GM21515 (cell line): Measurements from ENCODE around the gene DNAI7.

Experiments used
- ATAC-seq: cut with Tn5 transposase; IDR thresholded peaks from one replicate; pipeline ENCODE4 v1.9.1; 2021; ENCODE audit not compliant: unreplicated experiment

Gene DNAI7

DNA sequence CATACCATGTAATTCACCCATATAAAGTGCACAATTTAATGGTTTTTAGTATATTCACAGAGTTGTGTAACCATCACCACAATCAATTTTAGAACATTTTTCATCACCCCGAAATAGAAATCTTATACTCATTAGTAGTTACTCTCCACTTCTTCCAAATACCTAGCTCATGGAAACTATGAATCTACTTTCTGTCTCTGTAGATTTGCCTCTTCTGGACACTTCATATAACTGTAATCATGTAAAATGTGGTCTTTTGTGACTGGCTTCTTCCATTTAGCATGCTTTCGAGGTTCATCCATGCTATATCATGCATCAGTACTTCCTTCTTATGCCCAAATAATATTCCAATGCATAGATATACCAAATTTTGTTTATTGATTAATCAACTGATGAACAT, 10.8 kb downstream of the DNAI7 start:
- ATAC-seq: no peak

DNA sequence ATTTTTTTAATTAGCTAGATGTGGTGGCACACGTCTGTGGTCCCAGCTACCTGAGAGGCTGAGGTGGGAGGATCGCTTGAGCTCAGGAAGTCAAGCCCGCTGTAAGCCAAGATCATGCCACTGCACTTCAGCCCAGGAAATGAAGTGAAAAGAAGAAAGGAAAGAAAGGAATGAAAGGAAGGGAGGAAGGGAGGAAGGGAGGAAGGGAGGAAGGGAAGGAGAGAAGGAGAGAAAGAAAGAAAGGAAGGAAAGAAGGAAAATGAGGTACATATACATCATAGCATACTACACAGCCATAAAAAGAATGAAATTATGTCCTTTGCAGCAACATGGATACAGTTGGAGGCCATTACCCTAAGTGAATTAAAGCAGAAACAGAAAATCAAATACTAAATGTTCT, 12.2 kb downstream of the DNAI7 start:
- ATAC-seq: no peak

DNA sequence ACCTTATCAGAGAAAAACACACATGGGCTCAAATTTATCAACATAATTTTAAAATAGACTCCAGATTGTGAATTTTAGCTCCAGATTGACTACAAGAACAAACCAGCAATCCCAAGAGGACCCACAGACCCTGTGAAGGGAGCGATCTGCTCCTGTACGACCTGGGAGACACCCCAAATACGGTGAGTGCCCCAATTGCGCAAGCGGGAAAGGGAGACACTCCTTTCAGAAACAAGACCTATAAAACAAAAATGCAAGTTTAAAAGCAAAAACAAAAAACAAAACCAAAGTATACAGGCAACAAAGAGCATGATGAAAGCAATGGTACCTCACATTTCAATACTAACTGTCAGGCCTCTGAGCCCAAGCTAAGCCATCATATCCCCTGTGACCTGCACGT, 32.1 kb downstream of the DNAI7 start:
- no peak for ATAC-seq

DNA sequence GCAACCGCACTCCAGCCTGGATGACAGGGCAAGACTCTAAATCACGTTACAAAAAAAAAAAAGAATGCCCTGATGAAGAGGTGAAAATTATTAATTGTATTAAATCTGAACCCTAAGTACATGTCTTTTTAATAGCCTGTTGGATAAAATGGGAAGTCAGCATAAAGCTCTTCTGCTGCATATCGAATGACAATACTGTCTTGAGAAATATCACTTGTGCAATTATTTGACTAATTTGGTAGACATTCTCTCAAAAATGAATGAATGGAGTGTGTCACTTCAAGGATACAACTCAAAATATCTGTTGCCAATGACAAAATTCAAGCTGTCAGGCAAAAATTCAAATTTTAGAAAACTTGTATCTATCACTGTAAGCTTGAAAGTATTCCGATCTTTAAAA, 38.9 kb downstream of the DNAI7 start:
- no peak for ATAC-seq

DNA sequence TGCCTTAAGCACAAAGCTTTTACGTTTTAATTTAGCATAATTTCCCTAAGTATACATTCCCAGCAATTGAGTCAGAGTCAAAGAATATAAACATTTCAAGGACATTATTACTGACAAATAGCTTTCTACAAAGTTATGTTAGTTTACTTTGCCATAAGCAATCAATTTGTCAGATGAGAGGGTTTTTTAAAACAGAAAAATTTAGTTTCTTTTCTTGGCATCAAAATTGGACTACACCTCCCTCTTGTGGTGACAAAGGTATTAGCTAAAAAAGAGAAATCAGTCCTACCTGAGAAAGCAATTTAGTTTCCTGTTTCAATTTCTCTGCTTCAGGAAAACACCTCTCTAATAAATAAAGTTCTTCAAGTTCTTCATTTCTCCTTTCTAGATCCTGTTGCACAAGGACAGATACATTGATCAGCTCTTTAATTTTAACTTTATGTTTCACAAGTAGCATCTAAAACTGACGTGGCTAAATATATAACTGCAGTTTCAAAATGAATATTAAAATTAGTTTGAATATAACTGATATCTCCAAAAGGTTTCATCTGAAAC, 39.9 kb downstream of the DNAI7 start:
- peak; percentile 53 for ATAC-seq

DNA sequence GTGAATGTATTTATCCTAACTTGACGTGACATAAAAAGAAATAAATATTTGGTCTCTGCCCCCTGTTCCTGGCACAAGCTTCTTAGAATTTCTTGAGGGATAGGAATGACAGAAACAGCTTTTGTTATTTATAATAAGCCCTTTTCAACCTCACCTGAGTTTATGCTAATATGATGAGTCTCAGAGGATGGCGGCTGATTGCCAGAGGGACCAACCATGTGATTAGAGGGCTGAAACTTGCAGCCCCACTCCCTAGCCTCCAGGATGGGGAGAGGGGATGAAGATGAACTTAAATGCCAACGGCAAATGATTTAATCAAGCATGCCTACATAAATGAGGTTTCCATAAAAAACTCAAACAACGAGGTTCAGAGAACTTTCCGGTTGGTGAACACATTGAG, 42.9 kb downstream of the DNAI7 start:
- ATAC-seq: no peak

DNA sequence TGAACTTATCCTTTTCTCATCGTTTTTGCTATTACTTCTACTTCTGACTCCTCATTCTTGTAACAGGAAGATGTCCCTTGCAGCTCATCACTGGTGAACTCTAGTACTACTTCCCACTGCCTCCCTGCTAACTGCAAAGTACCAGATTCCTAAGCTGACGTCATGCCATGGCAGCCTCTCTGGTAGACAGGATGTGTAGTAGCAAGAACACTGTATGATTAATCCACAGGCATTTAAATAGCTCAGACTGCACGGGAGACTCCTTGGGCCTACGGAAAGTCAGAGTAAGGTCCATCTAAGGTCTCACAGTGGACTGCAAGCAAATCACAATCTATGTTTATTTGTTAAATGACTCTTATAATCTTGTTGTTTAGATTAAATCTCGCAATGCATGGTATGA, 43.5 kb downstream of the DNAI7 start:
- ATAC-seq: no peak

DNA sequence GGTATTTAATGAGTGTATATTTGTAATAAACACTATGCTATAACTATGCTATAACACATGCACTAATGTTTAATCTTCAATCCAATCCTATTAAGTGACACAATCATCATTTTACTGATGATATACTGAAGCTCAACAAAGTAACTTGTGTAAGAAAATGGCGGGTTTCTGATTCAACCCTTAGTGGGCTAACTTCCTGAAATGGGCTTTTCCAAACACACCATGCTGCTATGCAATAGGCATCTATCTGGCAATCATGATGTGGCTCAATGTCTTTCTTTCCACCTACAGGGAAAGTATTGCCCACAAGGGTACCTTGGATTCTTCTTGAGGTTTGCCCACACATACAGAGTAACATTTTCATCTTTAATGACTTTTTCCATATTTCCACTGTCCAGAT, 48.3 kb downstream of the DNAI7 start:
- ATAC-seq: no peak

DNA sequence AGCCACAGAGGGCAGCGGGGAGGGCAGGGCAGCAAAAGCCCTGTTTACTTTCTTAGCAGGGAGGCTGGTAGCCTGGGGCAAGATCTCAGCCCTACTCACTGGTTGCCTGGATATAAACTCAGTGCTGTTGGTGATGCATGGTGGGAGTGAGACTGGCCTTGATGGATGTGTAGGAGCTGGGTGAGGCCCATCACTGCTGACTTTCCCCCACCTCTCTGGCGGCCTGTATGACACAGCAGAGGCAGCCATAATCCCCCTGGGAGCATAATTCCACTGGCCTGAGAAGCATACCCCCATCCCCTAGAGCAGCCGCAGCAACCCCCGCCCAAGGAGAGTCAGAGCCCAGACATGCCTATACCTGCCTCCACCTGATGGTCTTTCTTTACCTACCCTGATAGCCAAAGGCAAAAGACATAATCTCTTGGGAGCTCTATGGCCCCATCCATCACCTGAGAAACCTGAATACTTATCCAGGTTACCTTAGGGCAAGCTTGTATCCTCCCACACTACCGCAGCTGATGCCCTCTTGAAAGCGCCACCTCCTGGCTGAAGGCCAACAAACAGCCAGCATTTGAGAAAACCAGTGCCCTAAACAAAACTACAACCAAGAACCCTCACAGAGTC, 59.3 kb downstream of the DNAI7 start:
- ATAC-seq: no peak

DNA sequence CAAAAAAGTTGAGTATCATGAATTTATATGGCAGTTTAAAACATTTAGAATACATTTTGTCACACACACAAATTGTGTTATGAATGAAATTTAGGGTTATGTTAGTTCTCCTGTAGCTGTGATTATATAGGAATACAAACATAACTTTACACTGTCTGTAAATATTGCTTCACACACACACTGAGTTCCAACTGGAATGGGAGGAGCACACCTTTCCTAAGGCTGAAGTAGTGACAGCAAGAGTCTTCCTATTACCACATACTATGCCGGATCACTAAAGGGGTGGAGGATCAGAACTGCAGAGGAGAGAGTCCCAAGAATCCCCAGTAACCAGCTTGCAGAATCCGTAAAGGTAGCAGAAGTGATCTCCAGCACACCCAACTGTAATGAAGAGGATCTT, 63.7 kb downstream of the DNAI7 start:
- ATAC-seq: no peak

DNA sequence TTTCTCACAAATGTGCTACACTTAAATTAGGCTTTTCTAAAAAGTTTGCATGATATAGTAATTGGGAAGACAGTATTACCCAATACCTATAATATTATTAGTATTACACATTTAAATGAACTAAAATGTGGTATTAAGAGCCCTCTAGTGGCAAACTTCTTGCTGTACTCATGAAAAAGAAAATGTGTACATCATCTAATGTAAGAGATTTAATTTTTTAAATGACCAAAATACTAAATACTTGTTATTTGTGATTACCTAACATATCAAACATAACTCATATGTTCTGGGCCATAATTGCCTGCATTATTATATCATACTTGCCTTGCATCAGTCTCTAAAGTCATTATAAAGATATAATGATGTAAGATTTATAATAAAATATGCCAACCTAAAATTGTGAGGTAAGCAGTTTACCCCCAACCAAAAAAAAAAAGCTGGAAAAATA, 64.2 kb downstream of the DNAI7 start:
- ATAC-seq: no peak

DNA sequence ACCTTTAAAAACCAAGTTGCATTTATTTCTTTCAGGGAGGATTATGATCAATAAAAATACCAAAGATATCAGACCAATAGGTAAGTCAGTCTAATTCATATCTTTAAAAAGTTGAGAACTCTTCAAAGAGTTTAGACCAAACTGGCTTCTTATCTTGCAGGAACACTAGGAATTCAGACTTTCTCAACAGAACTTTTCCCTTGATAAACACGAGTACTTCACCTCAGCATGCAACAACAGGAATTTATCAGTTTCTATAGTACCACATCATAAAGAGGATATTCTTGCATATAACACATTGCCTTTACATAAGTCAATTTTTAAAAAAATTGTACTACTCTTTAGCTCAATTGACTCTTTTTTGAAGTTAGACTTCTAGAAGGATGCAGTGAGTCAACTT, 68.2 kb downstream of the DNAI7 start:
- ATAC-seq: no peak

DNA sequence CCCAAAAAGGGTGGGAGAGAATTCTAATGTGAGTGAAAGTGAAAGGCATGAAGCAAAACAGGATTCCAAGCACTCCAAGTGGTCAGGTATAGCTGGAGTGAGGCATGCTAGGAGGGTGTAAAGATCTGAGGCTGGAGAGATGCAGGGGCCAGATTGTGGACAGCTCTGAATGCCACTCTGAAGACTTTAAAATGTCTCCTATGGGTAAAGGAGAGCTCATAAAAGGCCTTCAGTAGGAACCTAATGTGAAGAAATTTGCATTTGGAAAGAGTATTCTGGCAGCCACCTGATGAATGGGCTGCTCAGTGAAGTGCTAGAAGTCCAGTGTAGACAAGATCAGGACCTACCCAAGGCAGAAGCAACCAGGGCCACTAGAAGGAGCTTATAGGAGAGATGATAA, 68.9 kb downstream of the DNAI7 start:
- ATAC-seq: no peak

DNA sequence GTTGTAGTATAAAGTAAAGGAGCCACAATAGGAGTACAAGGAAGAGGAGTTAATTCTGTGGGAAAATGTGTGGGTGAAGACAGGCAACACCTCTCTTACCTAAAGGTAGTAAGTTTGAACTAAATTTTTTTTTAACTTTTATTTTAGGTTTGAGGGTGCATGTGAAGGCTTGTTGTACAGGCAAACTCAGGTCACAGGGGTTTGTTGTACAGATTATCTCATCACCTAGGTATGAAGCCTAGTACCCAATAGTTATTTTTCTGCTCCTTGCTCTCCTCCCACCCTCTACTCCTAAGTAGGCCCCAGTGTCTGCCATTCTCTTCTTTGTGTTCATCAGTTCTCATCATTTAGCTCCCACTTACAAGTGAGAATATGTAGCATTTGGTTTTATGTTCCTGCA, 70.5 kb downstream of the DNAI7 start:
- no peak for ATAC-seq

DNA sequence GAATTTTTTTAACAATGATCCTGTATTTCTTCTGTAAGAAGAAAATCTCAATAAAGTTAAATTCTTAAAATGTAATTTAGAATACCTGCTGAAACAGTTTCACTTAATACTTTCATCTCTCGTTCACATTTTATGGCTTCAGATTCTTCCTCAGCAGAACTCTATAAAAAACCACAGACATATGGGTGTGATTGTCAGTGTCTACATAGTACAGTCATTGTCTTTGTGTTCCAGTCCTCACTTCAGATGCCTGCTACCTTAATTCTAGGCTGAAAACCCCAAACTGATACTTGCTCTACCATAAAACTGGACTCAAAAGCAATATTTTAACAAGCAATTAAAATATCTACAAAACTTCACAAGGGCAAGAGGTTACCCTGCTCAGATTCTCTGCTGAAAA, 71.8 kb downstream of the DNAI7 start:
- no peak for ATAC-seq

DNA sequence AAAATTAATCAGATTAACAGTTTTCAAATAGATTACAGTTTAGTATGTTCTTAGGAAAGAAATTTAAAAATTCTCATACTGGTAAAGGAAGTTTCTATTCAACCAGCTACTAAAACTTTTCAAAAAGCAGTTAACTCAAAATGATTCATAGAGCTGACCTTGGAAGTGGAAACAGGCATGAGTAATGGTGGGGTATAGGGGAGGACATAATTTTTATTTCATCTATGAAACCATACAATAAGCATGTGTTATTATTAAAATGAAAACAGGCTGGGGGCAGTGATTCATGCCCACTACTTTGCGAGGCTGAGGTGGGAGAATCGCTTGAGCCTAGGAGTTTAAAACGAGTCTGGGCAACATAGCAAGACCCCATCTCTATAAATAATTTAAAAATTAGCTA, 73.0 kb downstream of the DNAI7 start:
- no peak for ATAC-seq

DNA sequence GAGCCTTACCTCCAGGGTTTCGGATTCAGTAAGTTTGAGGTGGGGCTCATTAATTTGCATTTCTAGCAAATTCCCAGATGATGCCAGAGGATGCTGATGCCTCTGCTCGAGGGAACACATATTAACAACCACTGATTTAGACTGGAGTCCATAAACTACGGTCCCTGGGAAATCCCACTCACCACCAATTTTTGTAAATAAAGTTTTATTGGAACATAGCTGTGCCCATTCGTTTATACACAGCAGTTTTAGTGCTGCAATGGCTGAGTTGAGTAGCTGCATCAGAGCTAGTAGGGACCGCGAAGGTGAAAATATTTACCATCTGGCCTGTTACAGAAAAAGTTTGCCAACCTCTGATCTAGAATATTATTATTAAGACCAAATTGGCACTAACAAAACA, 73.8 kb downstream of the DNAI7 start:
- ATAC-seq: no peak

DNA sequence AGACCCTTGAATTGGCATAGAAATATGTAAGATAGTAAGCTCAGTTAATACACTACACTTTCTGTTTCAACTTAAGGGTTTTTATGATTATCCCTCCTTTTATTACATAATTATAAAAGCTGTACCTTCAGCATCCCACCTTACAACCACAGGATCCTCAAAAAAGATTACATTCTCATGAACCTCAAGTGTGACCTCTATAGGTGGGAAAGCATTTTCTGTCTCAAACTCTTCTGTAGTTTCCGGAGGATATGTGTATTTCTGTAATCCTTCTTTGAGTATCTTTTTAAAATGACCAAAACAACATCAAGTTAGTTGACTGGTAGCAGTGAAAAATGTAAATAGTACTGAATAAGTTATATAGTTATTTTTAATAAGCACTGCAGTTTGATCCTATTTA, 75.9 kb downstream of the DNAI7 start:
- ATAC-seq: no peak

DNA sequence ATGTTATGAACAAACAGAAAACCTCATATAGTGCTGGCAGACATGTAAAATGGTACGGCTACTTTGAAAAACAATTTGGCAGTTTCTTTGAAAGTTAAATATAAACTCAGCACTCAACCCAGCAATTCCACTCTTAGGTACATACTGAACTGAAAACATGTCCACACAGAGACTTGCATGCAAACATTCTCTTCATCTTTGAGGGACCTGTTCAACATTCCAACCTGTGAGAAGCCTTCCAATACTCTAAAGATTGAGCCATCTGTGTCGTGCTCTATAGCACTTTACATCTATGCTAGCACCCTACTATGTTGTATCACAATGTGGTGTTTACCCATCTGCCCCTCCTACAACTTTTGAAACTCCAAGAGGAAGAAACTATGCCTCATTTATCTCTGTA, 79.3 kb downstream of the DNAI7 start:
- ATAC-seq: no peak

DNA sequence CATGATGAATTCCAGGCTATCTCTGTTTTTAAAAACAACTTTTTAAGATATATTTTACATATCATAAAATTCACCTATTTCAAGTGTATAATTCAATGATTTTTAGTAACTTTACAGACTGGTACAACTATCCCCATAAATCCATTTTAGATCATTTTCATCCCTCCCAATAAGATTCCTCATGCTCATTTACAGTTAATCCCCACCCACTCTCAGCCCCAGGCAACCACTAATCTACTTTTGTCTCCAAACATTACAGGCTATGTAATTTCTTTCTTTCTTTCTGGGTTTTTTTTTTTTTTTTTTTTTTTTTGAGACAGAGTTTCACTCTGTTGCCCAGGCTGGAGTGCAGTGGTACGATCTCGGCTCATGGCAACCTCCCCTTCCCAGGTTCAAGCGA, 81.3 kb downstream of the DNAI7 start:
- no peak for ATAC-seq

DNA sequence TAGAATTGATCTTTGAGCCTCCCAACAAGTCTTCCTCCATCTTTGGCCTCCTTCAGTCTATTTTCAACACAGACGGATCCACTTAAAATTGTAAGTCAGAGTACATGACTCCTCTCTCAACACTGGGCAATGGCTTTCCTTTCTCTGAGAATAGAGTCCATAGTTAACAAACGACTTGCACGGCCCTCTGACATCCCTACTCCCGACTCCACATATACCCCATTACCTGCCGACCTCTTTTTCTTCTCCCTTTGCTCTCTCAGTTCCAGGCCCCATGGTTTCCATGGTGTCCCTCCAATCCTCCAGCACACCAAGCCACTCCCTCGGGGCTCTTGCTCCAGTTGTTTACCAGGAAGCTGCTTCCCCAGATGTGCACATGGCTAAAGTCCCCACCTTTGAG, 84.7 kb downstream of the DNAI7 start:
- ATAC-seq: no peak

DNA sequence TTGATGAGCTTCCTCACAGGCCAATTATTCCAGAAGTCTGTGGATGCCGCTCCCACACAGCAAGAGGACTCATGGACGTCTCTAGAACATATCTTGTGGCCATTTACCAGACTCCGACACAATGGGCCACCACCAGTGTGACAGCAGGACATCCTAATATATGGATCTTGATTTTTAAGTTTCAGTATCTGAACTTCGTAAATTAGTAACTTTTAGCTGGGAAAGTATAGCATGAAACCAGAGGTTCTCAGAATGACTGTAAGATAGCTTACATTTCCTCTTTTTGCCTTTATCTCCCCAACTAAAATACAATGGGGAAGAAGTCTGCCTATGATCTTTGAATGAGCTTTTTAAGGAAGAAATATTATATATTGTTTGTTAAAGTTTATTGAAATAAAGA, 87.0 kb downstream of the DNAI7 start:
- peak; percentile 93 for ATAC-seq

DNA sequence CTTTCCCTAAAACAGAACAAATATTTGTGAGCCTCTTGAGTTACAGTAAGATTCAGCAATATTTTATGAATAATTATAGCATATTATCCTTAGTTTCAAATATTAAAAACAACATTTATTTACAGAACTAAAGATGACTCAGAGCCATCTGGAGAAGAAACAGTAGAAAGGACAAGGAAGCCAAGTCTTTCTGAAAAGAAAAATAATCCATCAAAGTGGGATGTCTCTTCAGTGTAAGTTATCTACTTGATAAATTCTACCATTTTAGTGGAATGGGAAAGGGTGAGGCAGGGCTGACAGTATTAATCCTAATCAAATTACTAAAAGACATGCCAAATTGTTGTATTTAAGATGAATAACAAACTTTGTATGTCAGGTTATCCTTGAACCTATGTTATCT, 88.1 kb downstream of the DNAI7 start:
- no peak for ATAC-seq
